ENCODE results near the gene ASB12. TPM values are rescaled to one million over a fixed set of nuclear protein-coding genes. Genes with fewer than 3 reads are reported as not detected.

The ASB12 gene
- total and polyA plus RNA-seq, 7 donors: 0.17 to 1.2 (median 0.36) TPM; not detected in 4

DNA sequence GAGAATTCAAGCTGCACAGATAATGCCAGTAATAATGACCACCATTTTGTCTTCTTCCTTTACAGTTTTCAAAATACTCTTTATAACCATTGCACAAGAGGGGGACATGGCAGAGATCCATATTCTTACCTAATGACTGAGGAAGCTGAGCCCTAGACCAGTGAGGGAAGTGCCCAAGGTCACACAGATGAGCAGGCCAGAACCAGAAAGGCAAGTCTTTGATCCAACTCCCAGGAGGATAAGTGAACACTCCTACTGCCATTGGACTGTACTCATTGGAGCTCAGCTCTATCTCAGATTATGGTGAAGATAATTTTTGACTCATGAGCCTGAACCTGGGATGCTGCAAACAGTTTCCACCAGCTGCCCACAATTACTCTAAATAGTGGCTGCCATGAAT is 53.5 kb downstream of the ASB12 start:
- intact Hi-C loops (cut with DNase I): no loop called here
- no peaks in the 10 kb centered on the region for H3K9me3 ChIP-seq
- H3K27me3 ChIP-seq: no peaks in the 10 kb centered on the region
- no peaks in the 10 kb centered on the region for H3K4me1 ChIP-seq
- H3K4me3 ChIP-seq: no peak overlapping the region
- H3K36me3 ChIP-seq: no peaks in the 10 kb centered on the region
- H3K27ac ChIP-seq: no peak overlapping the region
- DNase-seq: no peak
- TF ChIP-seq, protein P1, sequence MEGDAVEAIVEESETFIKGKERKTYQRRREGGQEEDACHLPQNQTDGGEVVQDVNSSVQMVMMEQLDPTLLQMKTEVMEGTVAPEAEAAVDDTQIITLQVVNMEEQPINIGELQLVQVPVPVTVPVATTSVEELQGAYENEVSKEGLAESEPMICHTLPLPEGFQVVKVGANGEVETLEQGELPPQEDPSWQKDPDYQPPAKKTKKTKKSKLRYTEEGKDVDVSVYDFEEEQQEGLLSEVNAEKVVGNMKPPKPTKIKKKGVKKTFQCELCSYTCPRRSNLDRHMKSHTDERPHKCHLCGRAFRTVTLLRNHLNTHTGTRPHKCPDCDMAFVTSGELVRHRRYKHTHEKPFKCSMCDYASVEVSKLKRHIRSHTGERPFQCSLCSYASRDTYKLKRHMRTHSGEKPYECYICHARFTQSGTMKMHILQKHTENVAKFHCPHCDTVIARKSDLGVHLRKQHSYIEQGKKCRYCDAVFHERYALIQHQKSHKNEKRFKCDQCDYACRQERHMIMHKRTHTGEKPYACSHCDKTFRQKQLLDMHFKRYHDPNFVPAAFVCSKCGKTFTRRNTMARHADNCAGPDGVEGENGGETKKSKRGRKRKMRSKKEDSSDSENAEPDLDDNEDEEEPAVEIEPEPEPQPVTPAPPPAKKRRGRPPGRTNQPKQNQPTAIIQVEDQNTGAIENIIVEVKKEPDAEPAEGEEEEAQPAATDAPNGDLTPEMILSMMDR (IDR thresholded peaks at IDR 0.05): no peak
- TF ChIP-seq POLR2A (IDR thresholded peaks at IDR 0.05) (no peak), EP300 (IDR thresholded peaks at IDR 0.05) (no peak), POLR2AphosphoS5 (IDR thresholded peaks at IDR 0.05) (no peak)

Small RNAs within 50 kb of the gene (small RNA-seq; reads per million reads assigned to genes)
- 0 reads per million in 3 donors for gene RN7SL799P

Other genes starting within 250 kb of the ASB12 start
- gene AMER1, start 24.9 kb downstream of the ASB12 start, total RNA-seq: 1 to 10 TPM; 4.3 to 7.5 (median 6.1) TPM
- gene AMER1, start 24.9 kb downstream of the ASB12 start, polyA plus RNA-seq: 1 to 10 TPM; 1.2 to 3.0 (median 2.5) TPM
- 1 to 10 TPM; 1.4 to 4.3 (median 3.6) TPM for gene MTMR8, start 164.8 kb upstream of the ASB12 start, total RNA-seq
- 1 to 10 TPM; 1.8 to 2.1 (median 1.8) TPM for gene MTMR8, start 164.8 kb upstream of the ASB12 start, polyA plus RNA-seq